ENCODE results near the gene SMIM35.

Gene SMIM35

GRCh38 chr11:118086913-118087768 is at the start of gene SMIM35:
Gene SMIM35 (minus strand): TSS chr11:118086963. CDS start chr11:118086757, 206 bp downstream.
- peak; percentile 71 for DNase-seq

DNA sequence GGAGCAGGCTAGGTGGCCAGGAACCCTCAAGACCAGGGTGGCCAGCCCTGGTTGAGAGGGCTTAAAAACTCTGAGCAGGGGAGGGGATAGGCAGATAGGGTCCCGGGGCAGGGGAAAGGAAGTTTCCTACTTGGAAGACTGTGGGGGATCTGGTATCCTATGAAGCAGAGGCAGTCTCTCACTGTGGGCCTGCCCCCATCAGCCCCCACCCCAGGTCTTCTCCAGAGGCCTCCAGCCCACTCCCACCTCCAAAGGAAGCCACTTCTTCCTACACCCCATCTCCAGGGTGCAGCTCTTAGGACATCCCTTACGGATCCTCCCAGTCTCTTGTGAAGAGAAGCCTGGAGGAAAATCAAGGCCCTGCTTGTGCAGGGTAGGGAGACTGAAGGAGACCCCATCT is 49.6 kb upstream of the SMIM35 start:
- no peak for DNase-seq

- DNase-seq: no peak
These were observed 49.0 kb upstream of the SMIM35 start for GRCh38 chr11:118135796-118136165.

- no peak for DNase-seq
These were observed 48.5 kb upstream of the SMIM35 start for GRCh38 chr11:118135051-118135795.

GRCh38 chr11:118133816-118134215 is 47.1 kb upstream of the SMIM35 start:
- DNase-seq: no peak

DNA sequence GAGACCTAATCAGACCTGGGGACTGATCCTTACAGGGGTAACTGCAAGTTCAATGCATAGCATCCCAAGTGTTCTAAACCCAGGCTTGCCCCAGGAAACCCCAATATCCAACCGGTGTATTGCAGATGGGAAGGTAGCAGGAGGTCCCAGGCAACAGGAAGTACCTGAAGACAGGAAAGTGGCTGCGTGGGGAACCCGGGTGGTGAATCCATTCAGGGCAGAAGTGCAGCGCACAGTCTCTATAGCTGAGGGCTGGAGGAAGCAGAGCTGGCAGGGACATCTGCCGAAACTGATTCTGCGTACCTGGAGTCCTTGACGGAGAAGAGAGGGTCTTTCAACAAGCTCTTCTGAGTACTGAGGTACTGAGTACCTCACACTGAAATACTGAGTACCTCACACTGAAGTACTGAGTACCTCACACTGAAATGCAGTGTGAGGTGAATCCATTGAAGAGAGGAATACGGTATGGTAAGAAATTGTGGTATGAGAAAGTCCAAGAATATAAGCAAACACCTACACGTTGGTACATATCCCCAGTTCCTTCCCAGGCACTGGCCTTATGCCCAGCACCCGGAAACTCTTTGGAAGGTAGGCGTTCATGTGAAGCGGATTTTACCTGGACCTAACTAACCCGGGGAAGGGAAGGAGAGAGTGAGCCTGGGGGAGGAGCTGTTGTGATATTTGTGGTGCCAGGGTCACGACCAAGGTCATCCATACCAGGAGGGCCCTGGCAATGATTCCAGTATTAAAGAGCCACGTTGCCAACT is 45.8 kb upstream of the SMIM35 start:
- DNase-seq: no peak

DNA sequence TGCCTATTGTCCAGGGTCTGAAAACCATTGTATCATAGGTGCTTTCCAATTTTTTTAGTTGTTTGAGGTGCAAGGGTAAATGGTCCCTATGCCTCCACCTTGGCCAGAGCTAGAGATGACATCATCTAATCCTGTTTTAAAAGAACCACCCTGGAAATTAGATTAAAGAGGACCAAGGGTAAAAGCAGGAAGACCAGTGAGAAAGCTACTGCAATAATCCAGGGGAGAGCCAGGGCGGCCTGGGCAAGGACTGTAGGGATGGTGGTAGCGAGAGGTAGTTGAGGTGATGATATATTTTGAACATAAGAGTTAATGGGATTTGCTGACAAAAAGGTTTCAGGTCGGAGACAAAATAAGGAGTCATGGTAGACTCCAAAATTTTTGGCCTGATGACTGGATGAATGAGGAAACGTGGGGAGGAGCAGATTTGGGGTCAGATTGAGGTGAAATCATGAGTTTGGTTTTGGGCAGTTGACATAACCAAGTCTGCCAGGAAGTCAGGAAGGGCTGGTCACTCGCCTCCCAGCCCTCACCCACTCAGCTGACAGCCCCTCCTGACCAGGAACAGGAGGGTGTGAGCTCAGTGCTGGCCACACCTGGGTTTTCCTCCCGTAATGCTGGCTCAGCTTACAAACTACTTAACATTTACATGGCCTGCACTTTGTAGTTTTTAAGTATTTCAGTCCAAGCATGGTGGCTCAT is 42.9 kb upstream of the SMIM35 start:
- no peak for DNase-seq

DNA sequence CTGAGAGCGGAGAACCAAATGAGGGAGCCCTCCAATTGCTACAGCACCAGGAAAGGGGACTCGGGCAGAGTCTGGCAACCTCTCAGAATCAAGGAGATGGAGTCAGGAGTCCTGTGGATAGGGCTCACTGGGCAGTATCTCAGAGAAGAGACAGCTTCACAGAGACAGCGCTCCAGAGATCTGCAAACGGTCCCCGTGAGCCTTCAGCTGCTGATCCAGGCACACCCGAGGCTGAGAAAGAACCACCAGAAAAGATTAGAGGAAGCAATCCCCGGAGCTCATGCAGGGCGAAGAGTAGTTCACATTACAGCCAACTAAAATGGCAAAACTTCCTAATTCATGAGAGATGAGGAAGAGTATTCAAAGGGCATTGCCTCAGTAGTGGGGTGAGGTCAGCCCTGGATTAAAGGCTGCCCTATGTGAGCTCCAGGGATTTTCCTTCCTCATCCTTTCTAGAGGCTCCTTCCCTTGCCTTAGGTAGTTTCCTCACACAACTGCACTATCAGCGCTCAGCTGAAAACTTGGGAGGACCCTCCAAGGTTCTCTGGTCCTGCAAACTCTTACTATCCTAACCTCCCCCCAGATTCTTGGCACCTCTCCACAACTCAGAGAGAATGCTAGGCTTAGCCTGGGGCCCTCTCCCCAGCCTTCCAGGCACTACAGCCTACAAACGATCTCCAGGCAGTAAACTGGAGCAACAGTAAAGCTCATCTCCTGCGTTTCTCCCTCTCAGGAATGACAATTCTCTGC is 42.1 kb upstream of the SMIM35 start:
- no peak for DNase-seq

DNA sequence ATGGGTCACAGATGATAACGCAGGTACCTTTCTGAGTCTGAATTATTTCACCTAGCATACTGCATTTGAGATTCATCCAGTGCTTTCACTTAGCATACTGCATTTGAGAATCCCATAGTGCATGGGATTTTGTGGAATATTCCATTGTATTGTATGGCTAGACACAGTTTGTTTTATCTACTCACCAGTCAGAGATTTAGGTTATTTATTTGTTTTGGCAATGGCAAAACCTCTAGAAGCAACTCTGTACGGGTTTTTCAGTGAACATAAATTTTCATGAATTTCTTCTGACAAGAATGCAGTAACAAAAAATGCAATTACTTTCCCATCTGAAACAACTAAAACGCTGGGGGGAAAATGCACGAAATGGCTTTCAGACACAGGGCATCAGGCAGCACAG is 41.5 kb upstream of the SMIM35 start:
- DNase-seq: no peak

GRCh38 chr11:118126082-118126838 is 39.5 kb upstream of the SMIM35 start:
- DNase-seq: no peak

DNA sequence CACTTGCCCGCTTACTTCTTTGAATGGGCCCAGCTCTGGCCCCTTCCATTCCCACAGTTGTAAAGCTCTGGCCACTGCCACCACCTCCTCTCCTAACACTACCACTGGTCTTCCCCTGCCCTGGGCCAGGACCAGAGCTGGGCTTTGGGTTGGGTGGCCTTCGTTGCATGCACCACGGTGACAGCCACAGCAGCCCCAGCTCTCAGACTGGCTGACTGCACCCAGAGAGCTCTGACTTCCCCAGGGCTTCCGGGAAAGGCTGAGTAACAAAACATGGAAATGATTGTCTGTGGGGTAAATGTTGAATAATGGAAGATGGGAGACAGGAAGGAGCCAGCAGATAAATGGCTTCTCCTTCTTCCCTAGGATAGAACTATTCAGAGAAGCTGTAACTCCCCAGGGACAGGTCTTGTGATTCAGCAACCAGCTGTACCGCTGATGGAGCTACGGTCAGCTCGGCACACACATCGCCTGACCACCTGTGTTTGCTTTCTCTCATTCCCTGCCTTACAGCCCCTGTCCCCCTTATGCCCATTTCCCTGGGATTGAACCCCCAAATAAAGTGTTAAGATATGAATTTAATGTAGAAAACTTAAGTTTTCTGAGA is 38.3 kb upstream of the SMIM35 start:
- no peak for DNase-seq

DNA sequence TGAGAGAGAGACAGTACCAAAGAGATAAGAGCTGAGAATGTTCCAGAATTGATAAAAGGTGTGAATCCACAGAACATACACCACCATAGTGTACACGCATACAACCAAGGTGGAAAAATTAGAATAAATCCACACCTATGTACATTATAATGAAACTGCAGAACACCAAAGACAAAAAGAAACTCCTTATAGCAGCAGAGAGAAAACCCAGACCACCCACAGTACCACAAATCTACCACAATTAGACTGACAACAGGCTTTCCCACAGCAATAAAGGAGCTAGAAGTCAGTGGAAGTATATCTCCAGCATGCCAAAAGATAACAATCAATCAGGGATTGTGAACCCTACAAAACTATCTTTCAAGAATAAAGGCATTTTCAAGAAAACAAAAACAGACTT is 34.0 kb upstream of the SMIM35 start:
- no peak for DNase-seq

DNA sequence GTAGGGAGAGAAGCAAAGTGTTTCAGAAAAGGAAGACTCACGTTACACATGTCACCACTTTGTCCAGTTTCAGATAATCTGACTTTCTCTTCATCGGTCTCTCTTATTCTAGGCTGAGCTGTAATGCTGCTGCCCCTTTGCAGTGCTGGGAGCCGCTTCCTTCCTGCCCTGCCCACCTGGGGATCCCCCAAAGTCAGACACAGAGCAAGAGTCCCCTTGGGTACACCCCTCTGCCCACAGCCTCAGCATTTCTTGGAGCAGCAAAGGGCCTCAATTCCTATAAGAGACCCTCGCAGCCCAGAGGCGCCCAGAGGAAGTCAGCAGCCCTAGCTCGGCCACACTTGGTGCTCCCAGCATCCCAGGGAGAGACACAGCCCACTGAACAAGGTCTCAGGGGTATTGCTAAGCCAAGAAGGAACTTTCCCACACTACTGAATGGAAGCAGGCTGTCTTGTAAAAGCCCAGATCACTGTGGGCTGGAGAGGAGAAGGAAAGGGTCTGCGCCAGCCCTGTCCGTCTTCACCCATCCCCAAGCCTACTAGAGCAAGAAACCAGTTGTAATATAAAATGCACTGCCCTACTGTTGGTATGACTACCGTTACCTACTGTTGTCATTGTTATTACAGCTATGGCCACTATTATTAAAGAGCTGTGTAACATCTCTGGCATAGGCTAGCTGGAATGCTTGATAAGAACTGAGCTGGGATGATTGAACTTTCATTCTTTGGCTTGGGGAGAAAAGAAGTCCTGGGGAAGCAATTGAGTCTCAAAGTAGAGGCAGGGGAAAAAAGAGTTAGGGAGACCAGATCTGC is 31.2 kb upstream of the SMIM35 start:
- DNase-seq: no peak

DNA sequence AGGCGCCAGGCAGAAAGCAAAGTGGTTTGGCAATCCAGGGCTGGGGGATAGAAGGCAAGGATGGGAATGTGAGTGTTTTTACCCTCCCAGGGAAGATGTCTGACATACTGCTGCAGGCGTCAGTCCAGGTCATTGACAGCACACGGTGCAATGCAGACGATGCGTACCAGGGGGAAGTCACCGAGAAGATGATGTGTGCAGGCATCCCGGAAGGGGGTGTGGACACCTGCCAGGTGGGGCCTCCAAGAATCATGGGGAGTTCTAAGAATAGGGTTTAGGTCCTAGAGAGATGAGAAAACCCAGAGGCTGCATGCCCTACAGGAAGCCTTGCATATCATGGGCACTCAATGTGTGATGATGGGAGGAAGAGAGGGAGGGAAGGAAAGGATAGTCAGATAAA is 28.3 kb upstream of the SMIM35 start:
- no peak for DNase-seq

DNA sequence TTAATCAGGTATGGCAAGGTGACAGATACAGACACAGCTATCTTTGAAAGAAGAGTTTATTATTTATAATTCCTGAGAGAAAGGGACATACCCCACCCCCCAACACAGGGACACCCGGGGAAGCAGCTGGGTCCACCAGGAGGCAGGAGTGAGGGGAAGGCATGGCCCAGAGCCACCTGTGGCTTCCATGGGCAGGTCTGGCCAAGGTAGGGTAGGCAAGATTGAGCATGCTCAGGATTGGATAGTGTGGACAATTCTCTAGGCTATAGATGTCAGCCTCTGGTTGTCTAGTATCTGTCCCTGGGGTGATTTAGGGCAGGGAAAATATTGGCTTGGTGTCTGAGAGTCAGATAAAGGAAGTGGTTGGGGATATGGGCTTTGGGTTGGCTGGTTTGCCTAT is 27.5 kb upstream of the SMIM35 start:
- no peak for DNase-seq

DNA sequence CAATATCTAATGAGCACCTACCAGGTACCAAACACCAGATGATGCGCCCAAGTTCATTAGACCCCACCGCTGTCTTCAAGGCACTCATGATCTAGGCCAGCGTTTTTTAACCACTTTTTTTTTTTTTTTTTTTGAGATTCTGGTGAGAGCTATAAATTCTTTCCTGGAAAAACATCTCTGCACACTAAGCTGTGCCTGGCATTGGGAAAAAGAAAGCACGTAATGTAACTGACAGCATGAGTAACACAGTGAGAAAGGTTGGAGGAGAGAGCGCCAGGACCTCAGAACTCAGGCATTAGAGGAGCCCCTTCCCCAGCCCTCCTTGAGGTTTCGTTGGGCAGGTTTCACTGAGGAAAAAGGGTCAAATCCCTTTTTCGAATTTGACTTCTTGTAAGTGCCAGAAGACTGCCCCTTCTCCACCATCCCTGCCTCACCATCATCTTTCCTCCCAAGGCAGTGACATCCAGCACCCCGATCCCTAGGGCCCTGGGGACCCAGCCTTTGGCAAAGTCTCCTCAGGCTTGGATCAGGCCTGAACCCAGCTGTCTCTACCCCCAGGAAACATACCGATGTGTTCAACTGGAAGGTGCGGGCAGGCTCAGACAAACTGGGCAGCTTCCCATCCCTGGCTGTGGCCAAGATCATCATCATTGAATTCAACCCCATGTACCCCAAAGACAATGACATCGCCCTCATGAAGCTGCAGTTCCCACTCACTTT is 26.1 kb upstream of the SMIM35 start:
- no peak for DNase-seq

GRCh38 chr11:118111744-118112035 is 24.9 kb upstream of the SMIM35 start:
- no peak for DNase-seq

DNA sequence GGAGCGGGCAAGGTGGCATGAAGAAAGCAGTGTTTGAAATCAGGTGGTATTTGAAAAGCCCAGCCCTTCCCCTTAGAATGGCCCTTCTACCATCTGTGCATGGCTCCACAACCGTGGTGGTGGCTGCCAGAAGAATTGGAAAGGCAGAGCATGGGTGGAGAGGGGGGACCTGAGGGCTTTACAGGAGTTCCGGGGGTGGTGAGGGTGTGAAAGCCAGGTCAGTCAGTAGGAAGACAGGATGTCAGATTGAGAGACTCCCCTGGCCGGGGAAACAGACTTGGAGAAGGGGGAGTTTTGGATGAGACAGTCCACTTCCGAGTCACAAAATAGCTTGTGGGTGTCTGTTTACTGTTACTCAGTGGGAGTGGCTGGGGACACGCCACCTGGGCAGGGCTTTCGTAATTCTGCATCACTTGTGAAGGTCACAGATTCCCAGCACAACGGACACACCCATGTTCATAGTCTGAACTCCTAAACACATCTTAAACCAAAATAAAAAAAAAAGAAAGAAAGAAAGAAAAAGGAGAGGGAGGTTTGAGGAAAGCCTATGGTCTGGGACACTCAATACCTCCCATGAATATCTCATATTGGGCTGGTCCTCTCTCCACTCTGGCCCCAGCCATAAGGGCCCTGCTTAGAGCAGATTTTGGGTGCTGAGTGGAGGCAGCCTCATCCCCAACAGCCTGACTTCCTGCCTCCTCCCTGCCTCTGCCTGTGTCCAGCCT is 24.4 kb upstream of the SMIM35 start:
- no peak for DNase-seq

GRCh38 chr11:118109231-118109630 is 22.5 kb upstream of the SMIM35 start:
- DNase-seq: no peak
